Measurements from ENCODE around the gene DTNBP1.
A peak's percentile ranks its signal among the peaks of the same experiment; 100 is the strongest.

DNA sequence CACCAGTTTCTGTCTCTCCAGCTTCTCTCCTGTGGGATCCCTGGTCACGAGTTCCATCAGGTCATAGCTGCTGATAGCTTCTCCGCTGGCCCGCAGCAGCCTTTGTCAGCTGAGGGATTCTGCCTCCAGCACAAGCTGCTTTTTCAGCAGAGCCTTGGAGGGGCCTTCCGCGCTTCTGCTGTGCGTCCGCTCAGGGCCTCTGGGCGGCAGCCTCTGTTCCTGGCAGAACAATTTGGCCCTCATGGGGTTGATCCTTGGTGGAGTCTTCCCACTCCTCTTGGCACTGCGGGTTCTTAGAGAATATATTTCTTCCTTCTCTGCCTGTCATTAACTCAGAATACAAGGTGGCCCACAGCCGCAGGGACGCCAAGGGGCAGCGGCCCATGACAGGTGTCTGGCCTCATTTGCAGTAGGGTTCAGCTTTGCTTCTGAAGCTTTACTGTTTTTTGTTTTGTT, 158.8 kb downstream of the DTNBP1 start:
- TF ChIP-seq POLR2A (IDR thresholded peaks at IDR 0.05), result no peak
- TF ChIP-seq, protein P1, sequence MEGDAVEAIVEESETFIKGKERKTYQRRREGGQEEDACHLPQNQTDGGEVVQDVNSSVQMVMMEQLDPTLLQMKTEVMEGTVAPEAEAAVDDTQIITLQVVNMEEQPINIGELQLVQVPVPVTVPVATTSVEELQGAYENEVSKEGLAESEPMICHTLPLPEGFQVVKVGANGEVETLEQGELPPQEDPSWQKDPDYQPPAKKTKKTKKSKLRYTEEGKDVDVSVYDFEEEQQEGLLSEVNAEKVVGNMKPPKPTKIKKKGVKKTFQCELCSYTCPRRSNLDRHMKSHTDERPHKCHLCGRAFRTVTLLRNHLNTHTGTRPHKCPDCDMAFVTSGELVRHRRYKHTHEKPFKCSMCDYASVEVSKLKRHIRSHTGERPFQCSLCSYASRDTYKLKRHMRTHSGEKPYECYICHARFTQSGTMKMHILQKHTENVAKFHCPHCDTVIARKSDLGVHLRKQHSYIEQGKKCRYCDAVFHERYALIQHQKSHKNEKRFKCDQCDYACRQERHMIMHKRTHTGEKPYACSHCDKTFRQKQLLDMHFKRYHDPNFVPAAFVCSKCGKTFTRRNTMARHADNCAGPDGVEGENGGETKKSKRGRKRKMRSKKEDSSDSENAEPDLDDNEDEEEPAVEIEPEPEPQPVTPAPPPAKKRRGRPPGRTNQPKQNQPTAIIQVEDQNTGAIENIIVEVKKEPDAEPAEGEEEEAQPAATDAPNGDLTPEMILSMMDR (IDR thresholded peaks at IDR 0.05), result peak in 2 of 3 experiments; percentile 34 to 35

Measured in testis (tissue), 2 donors.